ENCODE measurements around the gene ZMPSTE24. TPM values are rescaled to one million over a fixed set of nuclear protein-coding genes. Genes with fewer than 3 reads are reported as not detected.

ZMPSTE24 gene
- total RNA-seq (2021; ENCODE audit: unreplicated experiment), result 39.6 TPM
- polyA plus RNA-seq (2012), result 8.0 and 9.8 TPM in 2 replicates
- Bru-seq, nascent RNA, result percentile 83 among the genes with signal in this experiment
- BruChase-seq, experiment 1, labeled RNA remaining after a 6-hour chase, result percentile 95 among the genes with signal in this experiment
- BruChase-seq, experiment 2, labeled RNA remaining after a 2-hour chase, result percentile 83 among the genes with signal in this experiment
- long read RNA-seq, transcript ZMPSTE24-201 (10 exons, 3,108 nt), result major isoform, 199 of 211 reads
- long read RNA-seq, partial matches to known transcripts, result 5 of 211 reads
- long read RNA-seq, other reads (novel, unspliced or antisense), result 7 of 211 reads

DNA sequence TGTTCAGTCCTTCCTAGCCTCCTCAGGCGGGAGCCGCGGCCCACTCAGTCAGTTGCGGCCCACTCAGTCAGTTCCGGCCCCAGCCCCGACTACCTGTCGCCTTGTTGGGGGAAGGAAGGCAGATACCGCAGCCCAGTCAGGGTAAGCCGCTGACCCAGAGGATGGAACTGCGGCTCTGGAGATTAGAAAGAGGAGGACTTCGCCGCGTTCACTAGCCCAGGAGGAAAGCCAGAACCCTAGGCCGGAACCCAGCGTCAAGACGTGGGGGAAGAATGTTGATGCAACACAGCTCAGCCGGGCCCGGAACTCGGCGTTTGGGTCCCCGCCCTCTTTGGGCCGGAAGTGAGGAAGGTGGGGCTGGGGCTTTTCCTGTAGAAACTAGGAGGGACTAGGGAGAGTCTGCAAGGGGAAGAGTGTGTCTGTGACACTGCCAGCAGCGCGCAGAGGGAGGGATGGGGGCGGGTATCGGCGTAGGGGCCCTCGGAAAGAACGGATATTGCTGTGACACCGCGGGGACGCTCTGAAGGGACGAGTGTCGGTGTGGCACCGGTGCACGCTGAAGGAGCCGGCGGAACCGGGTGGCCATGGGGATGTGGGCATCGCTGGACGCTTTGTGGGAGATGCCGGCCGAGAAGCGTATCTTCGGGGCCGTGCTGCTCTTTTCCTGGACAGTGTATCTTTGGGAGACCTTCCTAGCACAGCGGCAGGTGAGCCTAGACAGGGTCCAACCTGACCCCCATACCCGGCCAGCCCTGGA is at the start of gene ZMPSTE24:
ZMPSTE24 (plus strand) TSS at position 549 of the 757 bp plus-strand sequence; CDS start at position 585, 36 bp downstream.
- H3K36me3 ChIP-seq (ENCODE audit: control insufficient read depth in 1 of 2, insufficient read depth in 2 of 2, low read length in 2 of 2), result peaks cover 14 to 21% of the 10 kb centered on the region in 2 experiments; a peak in 3 of 4 replicates
- CTCF ChIA-PET, result interaction anchor here (1.0 to 1.4 kb wide), 3 partner anchors 11 to 81 kb away, joined by 3 to 4 read pairs (median 3); partner anchors contain the start of gene TMCO2
- H3K4me1 ChIP-seq (ENCODE audit: control insufficient read depth in 1 of 2, insufficient read depth in 2 of 2, low read length in 2 of 2), result peaks cover 4 to 6% of the 10 kb centered on the region in 2 experiments
- DNase-seq (ENCODE audit: low read depth, low spot score) (peak; percentile 97), ATAC-seq (peak; percentile 96)
- peak within 1 kb of the TSS; percentile 94 for H3K27ac ChIP-seq (ENCODE audit: low read depth, low read length)
- H3K27me3 ChIP-seq (ENCODE audit: insufficient read depth, low read length), result no peaks in the 10 kb centered on the region
- peak within 1 kb of the TSS; percentile 98 for H3K9ac ChIP-seq (ENCODE audit: low read length)
- RAD21 ChIA-PET (ENCODE audit: low non-redundant PET in 1 of 2, low total read pairs in 2 of 2, uncharacterized antibody in 2 of 2, unreplicated experiment in 2 of 2), result interaction anchor here in 1 of 2 experiments (0.7 kb wide), 1 partner anchor 10 kb away, joined by 4 read pairs; the partner anchor contains the start of gene TMCO2
- peak within 1 kb of the TSS; percentile 90 for H3K4me2 ChIP-seq (ENCODE audit: low read length)
- BruUV-seq (replicated peaks), result no TSS peak
- POLR2A ChIA-PET, result no interaction called here
- no peaks in the 10 kb centered on the region for H3K9me2 ChIP-seq (ENCODE audit: insufficient read depth)
- no peaks in the 10 kb centered on the region for H3K9me3 ChIP-seq (ENCODE audit: control insufficient read depth in 1 of 2, insufficient read depth in 1 of 2, low read depth in 1 of 2, low read length in 2 of 2)
- no peaks in the 10 kb centered on the region for H4K20me1 ChIP-seq (ENCODE audit: insufficient read depth)
- peaks cover 63% of the 10 kb centered on the region for H3K79me2 ChIP-seq (ENCODE audit: insufficient read depth, low read length)
- H2AFZ ChIP-seq (ENCODE audit: low read depth, low read length, poor library complexity, severe bottlenecking), result peak within 1 kb of the TSS; percentile 84
- peak within 1 kb of the TSS; percentile 99 to 100 for H3K4me3 ChIP-seq (replicated peaks in 1 of 2; ENCODE audit: low read depth in 1 of 2, low read length in 2 of 2)
- intact Hi-C loops (cut with micrococcal nuclease), result loop anchor here (5.0 kb wide), 1 partner anchor 216 kb away; the partner anchor contains the start of gene CAP1
- no peak for TF ChIP-seq CEBPB (IDR thresholded peaks at IDR 0.05; ENCODE audit: low read depth)
- TF ChIP-seq YY1 (IDR thresholded peaks at IDR 0.05; ENCODE audit: extremely low read depth, insufficient replicate concordance, low read depth, low read length), result peak; percentile 83
- peak; percentile 99; the same call in 1 of the 2 replicates for TF ChIP-seq SIN3A (IDR thresholded peaks at IDR 0.05; ENCODE audit: low read depth)
- TF ChIP-seq ELF1 (IDR thresholded peaks at IDR 0.05; ENCODE audit: borderline replicate concordance, low read depth), result peak; percentile 76
- TF ChIP-seq ZFX (IDR thresholded peaks at IDR 0.05), result peak; percentile 99
- peak; percentile 93 for TF ChIP-seq POLR2AphosphoS5 (IDR thresholded peaks at IDR 0.05; ENCODE audit: low read depth, low read length)
- TF ChIP-seq JUND (IDR thresholded peaks at IDR 0.05), result no peak
- no peak for TF ChIP-seq EZH2phosphoT487 (IDR thresholded peaks at IDR 0.05; ENCODE audit: borderline replicate concordance)
- TF ChIP-seq, protein P1, sequence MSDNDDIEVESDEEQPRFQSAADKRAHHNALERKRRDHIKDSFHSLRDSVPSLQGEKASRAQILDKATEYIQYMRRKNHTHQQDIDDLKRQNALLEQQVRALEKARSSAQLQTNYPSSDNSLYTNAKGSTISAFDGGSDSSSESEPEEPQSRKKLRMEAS (IDR thresholded peaks at IDR 0.05), result peak; percentile 97
- TF ChIP-seq FOSL1 (IDR thresholded peaks at IDR 0.05; ENCODE audit: low read depth), result no peak
- TF ChIP-seq RAD21 (IDR thresholded peaks at IDR 0.05; ENCODE audit: low read depth), result no peak
- TF ChIP-seq POLR2A (IDR thresholded peaks at IDR 0.05; ENCODE audit: borderline replicate concordance, extremely low read depth, insufficient read depth, insufficient read length), result peak; percentile 63
- peak; percentile 87 for TF ChIP-seq TCF7L2 (IDR thresholded peaks at IDR 0.05; ENCODE audit: borderline replicate concordance, extremely low read depth, insufficient read depth, insufficient read length)
- TF ChIP-seq, protein P2, sequence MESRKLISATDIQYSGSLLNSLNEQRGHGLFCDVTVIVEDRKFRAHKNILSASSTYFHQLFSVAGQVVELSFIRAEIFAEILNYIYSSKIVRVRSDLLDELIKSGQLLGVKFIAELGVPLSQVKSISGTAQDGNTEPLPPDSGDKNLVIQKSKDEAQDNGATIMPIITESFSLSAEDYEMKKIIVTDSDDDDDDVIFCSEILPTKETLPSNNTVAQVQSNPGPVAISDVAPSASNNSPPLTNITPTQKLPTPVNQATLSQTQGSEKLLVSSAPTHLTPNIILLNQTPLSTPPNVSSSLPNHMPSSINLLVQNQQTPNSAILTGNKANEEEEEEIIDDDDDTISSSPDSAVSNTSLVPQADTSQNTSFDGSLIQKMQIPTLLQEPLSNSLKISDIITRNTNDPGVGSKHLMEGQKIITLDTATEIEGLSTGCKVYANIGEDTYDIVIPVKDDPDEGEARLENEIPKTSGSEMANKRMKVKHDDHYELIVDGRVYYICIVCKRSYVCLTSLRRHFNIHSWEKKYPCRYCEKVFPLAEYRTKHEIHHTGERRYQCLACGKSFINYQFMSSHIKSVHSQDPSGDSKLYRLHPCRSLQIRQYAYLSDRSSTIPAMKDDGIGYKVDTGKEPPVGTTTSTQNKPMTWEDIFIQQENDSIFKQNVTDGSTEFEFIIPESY (IDR thresholded peaks at IDR 0.05; ENCODE audit: extremely low read depth, insufficient replicate concordance, low read length), result peak; percentile 46
- TF ChIP-seq, protein P3, sequence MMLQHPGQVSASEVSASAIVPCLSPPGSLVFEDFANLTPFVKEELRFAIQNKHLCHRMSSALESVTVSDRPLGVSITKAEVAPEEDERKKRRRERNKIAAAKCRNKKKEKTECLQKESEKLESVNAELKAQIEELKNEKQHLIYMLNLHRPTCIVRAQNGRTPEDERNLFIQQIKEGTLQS (IDR thresholded peaks at IDR 0.05), result no peak
- TF ChIP-seq EGR1 (IDR thresholded peaks at IDR 0.05; ENCODE audit: low read depth), result peak; percentile 81
- TF ChIP-seq, protein P4, sequence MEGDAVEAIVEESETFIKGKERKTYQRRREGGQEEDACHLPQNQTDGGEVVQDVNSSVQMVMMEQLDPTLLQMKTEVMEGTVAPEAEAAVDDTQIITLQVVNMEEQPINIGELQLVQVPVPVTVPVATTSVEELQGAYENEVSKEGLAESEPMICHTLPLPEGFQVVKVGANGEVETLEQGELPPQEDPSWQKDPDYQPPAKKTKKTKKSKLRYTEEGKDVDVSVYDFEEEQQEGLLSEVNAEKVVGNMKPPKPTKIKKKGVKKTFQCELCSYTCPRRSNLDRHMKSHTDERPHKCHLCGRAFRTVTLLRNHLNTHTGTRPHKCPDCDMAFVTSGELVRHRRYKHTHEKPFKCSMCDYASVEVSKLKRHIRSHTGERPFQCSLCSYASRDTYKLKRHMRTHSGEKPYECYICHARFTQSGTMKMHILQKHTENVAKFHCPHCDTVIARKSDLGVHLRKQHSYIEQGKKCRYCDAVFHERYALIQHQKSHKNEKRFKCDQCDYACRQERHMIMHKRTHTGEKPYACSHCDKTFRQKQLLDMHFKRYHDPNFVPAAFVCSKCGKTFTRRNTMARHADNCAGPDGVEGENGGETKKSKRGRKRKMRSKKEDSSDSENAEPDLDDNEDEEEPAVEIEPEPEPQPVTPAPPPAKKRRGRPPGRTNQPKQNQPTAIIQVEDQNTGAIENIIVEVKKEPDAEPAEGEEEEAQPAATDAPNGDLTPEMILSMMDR (IDR thresholded peaks at IDR 0.05 in 2 of 3, conservative IDR thresholded peaks at IDR 0.05 in 1 of 3; ENCODE audit: borderline replicate concordance in 1 of 3, insufficient read depth in 1 of 3, low read depth in 2 of 3, low read length in 2 of 3), result no peak
